ENCODE results near the gene C22orf23. TPM values are rescaled to one million over a fixed set of nuclear protein-coding genes. Genes with fewer than 3 reads are reported as not detected.
"Not testable (repeated sequence)": the region's sequence is repeated elsewhere in the genome, so short reads cannot be mapped to it uniquely, and the experiment has no call there.

Gene C22orf23
- total and polyA plus RNA-seq, 9 of the 15 experiments (the other 6 are each of a cell fraction or from before 2014, with no cell fraction given): 0.25 to 1.0 (median 0.53) TPM

DNA sequence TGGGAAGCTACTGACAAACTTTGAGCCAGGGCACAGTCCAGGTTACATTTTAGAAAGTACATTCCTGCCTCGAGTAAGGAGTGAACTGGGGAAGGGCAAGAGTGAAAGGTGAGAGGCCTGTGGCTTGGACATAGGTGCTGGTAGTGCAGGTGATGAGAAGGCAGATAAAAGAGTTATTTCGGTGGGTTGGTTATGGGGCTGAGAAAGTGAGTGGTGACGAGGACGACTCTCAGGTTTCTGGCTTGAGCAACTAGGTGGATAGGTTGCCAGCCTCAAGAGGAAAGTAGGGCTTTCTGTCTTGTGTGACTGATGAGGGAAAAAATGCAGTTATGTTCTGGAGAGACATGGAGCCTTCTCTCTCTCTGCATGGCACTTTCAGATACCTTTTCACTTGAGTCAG, 3.8 kb upstream of the C22orf23 start:
- H3K79me2 ChIP-seq (ENCODE audit: control insufficient read depth, insufficient read depth, low read length): peaks cover 27% of the 10 kb centered on the region
- H3K9ac ChIP-seq (ENCODE audit: insufficient read depth in 1 of 2, low read depth in 2 of 2, low read length in 2 of 2): no peak overlapping the region
- FAIRE-seq (no peak), ATAC-seq (no peak), DNase-seq (ENCODE audit: extremely low read depth in 1 of 4, low spot score in 3 of 4) (no peak)
- in situ Hi-C loops (cut with MboI) (no loop called here), intact Hi-C loops (cut with micrococcal nuclease) (loop anchor here (10.0 kb wide), 1 partner anchor 68 kb away; no protein-coding TSS in a partner anchor)
- no peak overlapping the region for H3K27ac ChIP-seq (ENCODE audit: extremely low read depth, low read depth, low read length)
- no peak overlapping the region for H3K4me3 ChIP-seq
- ChIA-PET CTCF (ENCODE audit: low intra/inter-chr PET ratio) (no interaction called here), POLR2A (no interaction called here)
- no peaks in the 10 kb centered on the region for H3K9me3 ChIP-seq (replicated peaks; ENCODE audit: control insufficient read depth, insufficient read depth, low read depth, low read length)
- TF ChIP-seq L3MBTL2 (IDR thresholded peaks at IDR 0.05): no peak
- no peak for TF ChIP-seq NR1H2 (CRISPR knock-in tag; IDR thresholded peaks at IDR 0.05)
- TF ChIP-seq ILF3 (IDR thresholded peaks at IDR 0.05; ENCODE audit: borderline replicate concordance): no peak
- no peak overlapping the region for H3K4me2 ChIP-seq (ENCODE audit: insufficient read depth, low read length)
- H3K4me1 ChIP-seq (replicated peaks in 1 of 2; ENCODE audit: control insufficient read depth in 2 of 2, insufficient read depth in 2 of 2, low read length in 2 of 2): peaks cover 7 to 20% of the 10 kb centered on the region in 2 experiments; a peak in 3 of 5 replicates
- H3K36me3 ChIP-seq (ENCODE audit: control insufficient read depth, insufficient read depth, low read length): peaks cover 55% of the 10 kb centered on the region
- H3K9me1 ChIP-seq (ENCODE audit: control insufficient read depth, insufficient read depth, low read length): no peaks in the 10 kb centered on the region
- no peaks in the 10 kb centered on the region for H3K27me3 ChIP-seq (ENCODE audit: control insufficient read depth in 2 of 2, insufficient read depth in 2 of 2, low read length in 2 of 2)
- no TSS peak for BruUV-seq (replicated peaks)
- no peak overlapping the region for H2AFZ ChIP-seq (ENCODE audit: low read depth, low read length)
- 0 out of 2 replicates have a peak, but pooled peaks cover 3% of the 10 kb centered on the region for H4K20me1 ChIP-seq (replicated peaks; ENCODE audit: control insufficient read depth, insufficient read depth, low read length)
- 94% methylated on average over 4 of the region's 4 CpGs for WGBS (ENCODE audit: insufficient coverage, low coverage, missing lambda C conversion rate)

DNA sequence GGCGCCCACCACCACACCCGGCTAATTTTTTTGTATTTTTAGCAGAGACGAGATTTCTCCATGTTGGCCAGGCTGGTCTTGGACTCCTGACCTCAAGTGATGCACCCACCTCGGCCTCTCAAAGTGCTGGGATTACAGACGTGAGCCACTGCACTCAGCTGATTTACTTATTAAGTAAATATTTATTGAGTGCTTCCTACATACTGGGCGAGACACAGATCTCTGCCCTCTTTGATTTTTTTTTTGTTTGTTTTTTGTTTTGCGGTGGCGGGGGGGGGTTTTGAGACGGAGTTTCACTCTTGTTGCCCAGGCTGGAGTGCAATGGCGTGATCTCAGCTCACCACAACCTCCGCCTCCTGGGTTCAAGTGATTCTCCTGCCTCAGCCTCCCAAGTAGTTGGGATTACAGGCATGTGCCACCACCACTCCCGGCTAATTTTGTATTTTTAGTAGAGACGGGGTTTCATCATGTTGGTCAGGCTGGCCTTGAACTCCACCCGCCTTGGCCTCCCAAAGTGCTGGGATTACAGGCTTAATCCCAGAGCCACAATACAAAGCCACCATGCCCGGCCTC, 2.5 kb upstream of the C22orf23 start:
- H3K9ac ChIP-seq (ENCODE audit: insufficient read depth in 1 of 2, low read depth in 2 of 2, low read length in 2 of 2); H3K27ac ChIP-seq (ENCODE audit: extremely low read depth, low read depth, low read length); H3K9me1 ChIP-seq (ENCODE audit: control insufficient read depth, insufficient read depth, low read length); H3K9me3 ChIP-seq (replicated peaks; ENCODE audit: control insufficient read depth, insufficient read depth, low read depth, low read length); H2AFZ ChIP-seq (ENCODE audit: low read depth, low read length); CTCF ChIA-PET (ENCODE audit: low intra/inter-chr PET ratio); H3K27me3 ChIP-seq (ENCODE audit: control insufficient read depth in 2 of 2, insufficient read depth in 2 of 2, low read length in 2 of 2); ATAC-seq; DNase-seq (ENCODE audit: extremely low read depth in 1 of 4, low spot score in 3 of 4); in situ Hi-C loops (cut with MboI); H3K4me2 ChIP-seq (ENCODE audit: insufficient read depth, low read length); H4K20me1 ChIP-seq (replicated peaks; ENCODE audit: control insufficient read depth, insufficient read depth, low read length); BruUV-seq (replicated peaks); H3K4me3 ChIP-seq; FAIRE-seq: not testable (repeated sequence)
- intact Hi-C loops (cut with micrococcal nuclease): loop anchor here (10.0 kb wide), 1 partner anchor 69 kb away; no protein-coding TSS in a partner anchor
- 86% methylated on average over 11 of the region's 15 CpGs for WGBS (ENCODE audit: insufficient coverage, low coverage, missing lambda C conversion rate)
- Histone ChIP-seq H3K79me2 (ENCODE audit: control insufficient read depth, insufficient read depth, low read length) (peaks cover 27% of the 10 kb centered on the region), H3K4me1 (replicated peaks in 1 of 2; ENCODE audit: control insufficient read depth in 2 of 2, insufficient read depth in 2 of 2, low read length in 2 of 2) (peaks cover 7 to 20% of the 10 kb centered on the region in 2 experiments; a peak in 3 of 5 replicates), H3K36me3 (ENCODE audit: control insufficient read depth, insufficient read depth, low read length) (peaks cover 42% of the 10 kb centered on the region)
- POLR2A ChIA-PET: interaction anchor here (0.6 kb wide), 1 partner anchor 431 kb away, joined by 3 read pairs; no protein-coding TSS in a partner anchor

Measured in K562 (cell line).